Stimulated activated effector memory CD8-positive, alpha-beta T cell treated with anti-CD3 and anti-CD28 coated beads, Interleukin-12 subunit alpha, Interleukin-12 subunit beta, amount 100 ng/mL, for 72 hours (primary cell): ENCODE data around the gene HOXB3.
"Not testable (repeated sequence)": the region's sequence is repeated elsewhere in the genome, so short reads cannot be mapped to it uniquely, and the experiment has no call there.

Source experiments
- ATAC-seq: fragments of 150-1000 bp; cut with Tn5 transposase; 2 replicates; pipeline ENCODE4 v1.10.0; 2021
- DNase-seq, 2 donors: peaks; one replicate each; pipeline ENCODE4 v3.0.0; 2021 to 2022; ENCODE audit warnings: low spot score in 2 of 2
- H3K27ac Mint-ChIP-seq: one replicate; pipeline ENCODE4 v1.8.0; 2022; ENCODE audit warnings: mild to moderate bottlenecking, mixed read lengths
- H3K36me3 Mint-ChIP-seq: one replicate; pipeline ENCODE4 v1.8.0; 2022; ENCODE audit warnings: mild to moderate bottlenecking, mixed read lengths
- H3K4me1 Mint-ChIP-seq: one replicate; pipeline ENCODE4 v1.8.0; 2022; ENCODE audit warnings: mixed read lengths
- H3K4me3 Mint-ChIP-seq: one replicate; pipeline ENCODE4 v1.8.0; 2022; ENCODE audit warnings: mild to moderate bottlenecking, mixed read lengths
- H3K9me3 Mint-ChIP-seq: one replicate; pipeline ENCODE4 v1.8.0; 2022; ENCODE audit warnings: mixed read lengths

Gene HOXB3

DNA sequence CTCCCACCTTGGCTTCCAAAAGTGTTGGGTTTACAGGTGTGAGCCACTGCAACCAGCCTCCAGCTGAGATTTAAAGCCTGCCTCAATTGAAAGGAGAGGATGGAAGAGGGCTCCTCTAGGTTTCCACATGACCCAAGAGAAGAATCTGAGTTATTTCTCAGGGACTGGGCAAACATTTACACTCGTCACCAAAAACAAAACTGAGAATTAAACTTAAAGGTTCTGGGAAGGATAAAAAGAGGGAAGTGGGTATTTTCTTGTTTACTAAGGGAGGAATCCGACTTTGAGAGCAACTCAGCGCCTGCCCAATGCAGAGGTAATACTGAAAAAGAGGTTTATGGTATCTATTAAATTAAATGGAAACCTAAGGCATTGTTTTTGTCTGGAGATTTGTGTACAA lies 72.6 kb downstream of the HOXB3 start:
- Mint-ChIP-seq H3K27ac (no peak overlapping the region), H3K9me3 (no peaks in the 10 kb centered on the region), H3K4me3 (no peak overlapping the region), H3K4me1 (peaks cover 20% of the 10 kb centered on the region), H3K36me3 (no peaks in the 10 kb centered on the region)
- no peak for DNase-seq
- ATAC-seq: no peak

DNA sequence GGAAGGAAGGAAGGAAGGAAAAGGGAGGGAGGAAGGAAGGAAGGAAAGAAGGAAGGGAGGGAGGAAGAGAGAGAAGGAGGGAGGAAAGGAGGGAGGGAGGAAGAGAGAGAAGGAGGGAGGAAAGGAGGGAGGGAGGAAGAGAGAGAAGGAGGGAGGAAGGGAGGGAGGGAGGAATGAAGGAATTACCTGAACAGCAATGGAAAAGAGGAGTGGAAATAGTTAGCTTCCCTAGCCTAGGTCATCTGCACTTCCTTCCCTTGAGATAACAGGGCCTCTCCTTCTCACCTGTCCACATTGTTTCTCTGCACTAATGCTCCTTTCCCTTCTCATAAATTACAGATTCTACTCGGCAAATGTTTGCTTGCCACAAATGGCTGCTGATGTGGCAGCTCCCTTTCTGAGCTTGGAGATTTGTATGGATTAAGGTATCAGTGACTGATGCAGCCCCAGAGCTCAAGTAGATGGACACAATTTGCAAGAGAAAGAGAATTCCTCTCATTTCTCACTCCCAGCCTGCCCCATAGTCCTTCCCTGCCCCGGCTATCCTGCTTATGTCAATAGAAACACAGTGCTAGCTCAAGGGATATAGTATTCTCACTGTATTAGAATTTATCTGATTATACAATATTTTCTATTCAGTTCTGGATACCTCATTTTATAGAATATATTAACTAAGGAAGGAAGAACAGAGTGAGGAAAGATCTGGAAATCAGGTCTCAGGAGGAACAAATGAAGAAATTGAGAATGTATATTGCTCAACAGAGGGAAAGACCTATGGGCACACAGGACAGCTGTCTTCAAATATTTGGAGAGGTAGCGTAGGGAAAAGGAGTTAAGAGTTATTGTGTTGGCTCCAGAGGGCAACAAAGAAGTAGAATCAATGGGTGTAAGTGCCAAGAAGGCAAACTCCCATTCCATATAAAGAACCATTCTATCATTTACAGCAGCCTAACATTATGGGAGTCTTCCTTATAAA lies 73.8 kb downstream of the HOXB3 start:
- DNase-seq: no peak
- Mint-ChIP-seq H3K27ac (peak overlapping the region; percentile 15), H3K9me3 (no peaks in the 10 kb centered on the region), H3K4me1 (peaks cover 26% of the 10 kb centered on the region), H3K4me3 (no peak overlapping the region), H3K36me3 (no peaks in the 10 kb centered on the region)
- no peak for ATAC-seq

DNA sequence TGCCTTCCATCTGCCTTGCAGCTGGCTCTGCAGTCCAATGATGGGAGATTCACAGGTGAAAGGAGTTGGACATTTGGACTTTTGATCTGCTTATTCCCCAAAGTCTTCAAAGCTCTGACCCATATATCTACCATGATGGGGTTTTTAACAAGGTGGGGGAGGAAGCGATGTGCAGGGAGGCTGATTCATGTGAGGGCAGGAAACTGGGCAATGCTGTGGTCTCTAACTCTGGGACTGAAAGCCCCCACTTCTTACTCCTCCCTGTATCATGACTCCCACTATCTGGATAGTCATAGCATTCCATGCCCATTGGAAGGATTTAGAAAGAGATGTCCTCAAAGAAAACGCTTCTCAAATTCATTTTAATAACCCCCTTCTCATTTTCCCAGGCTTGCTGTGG lies 75.6 kb downstream of the HOXB3 start:
- peak; percentile 63 for ATAC-seq
- peaks cover 34% of the 10 kb centered on the region for H3K4me1 Mint-ChIP-seq

DNA sequence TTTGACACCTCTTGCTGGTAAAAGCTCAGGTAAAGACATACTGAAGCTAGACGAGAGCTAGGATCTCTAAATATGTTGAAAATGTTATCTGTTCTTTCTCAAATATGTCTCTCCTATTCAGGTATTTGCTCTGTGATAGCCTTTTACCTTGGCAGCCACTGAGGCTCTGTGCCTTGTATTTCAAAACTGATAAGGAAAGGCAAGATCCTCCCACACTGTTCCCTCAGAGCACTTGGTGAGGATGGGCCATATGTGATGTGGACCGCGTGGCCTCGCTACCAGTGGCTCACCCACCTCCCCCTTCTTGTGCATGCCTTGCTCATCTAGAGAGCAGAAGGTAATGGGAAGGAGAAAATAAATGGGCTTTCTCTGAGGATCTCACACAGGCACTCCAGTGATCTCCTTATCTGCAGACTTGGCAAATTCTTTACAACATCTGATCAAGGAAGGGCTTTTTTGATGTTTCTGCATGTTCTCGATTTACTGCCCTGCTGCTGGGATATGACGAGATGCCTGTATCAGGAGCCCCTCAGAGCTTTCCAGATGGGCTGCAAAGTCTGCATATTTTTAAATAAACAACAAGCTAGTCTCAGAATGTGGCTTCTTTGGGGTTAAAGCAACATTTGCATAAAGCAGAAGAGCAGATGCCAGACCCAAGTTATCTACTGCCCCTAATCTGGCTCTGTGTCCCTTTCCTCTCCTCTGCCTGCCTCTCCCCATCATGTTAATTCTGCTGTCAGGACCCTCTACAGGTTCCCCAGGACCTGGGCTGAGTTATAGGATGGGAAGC lies 76.2 kb downstream of the HOXB3 start:
- Mint-ChIP-seq H3K4me3 (no peak overlapping the region), H3K27ac (no peak overlapping the region), H3K9me3 (no peaks in the 10 kb centered on the region), H3K4me1 (peaks cover 34% of the 10 kb centered on the region), H3K36me3 (no peaks in the 10 kb centered on the region)
- ATAC-seq (no peak), DNase-seq (no peak)

More for the DNA sequence above, 75.6 kb downstream of the HOXB3 start:
- Mint-ChIP-seq H3K27ac (no peak overlapping the region), H3K36me3 (no peaks in the 10 kb centered on the region), H3K9me3 (no peaks in the 10 kb centered on the region), H3K4me3 (no peak overlapping the region)
- no peak for DNase-seq

DNA sequence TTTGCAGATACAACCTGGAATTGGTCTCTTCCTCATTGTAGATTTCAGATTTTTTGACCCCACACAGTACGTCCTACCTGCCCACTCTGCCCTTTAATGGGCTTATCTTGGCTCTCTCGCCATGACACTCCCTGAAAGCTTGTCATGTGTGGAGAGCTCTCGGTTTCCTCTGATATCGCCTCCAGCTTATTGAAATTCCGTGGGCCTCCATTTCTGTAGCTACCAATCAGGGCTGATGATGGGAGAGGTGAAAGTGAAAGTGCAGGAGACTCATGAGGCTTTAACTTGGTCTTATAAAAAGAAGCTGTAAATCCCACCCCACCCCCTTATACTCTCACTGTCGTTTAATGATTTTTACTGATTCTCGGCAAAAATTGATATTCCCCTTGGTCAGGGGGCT lies 76.9 kb downstream of the HOXB3 start:
- H3K4me3 Mint-ChIP-seq: no peak overlapping the region
- ATAC-seq (no peak), DNase-seq (no peak)
- peaks cover 34% of the 10 kb centered on the region for H3K4me1 Mint-ChIP-seq
- no peaks in the 10 kb centered on the region for H3K36me3 Mint-ChIP-seq
- H3K9me3 Mint-ChIP-seq: no peaks in the 10 kb centered on the region
- H3K27ac Mint-ChIP-seq: no peak overlapping the region

DNA sequence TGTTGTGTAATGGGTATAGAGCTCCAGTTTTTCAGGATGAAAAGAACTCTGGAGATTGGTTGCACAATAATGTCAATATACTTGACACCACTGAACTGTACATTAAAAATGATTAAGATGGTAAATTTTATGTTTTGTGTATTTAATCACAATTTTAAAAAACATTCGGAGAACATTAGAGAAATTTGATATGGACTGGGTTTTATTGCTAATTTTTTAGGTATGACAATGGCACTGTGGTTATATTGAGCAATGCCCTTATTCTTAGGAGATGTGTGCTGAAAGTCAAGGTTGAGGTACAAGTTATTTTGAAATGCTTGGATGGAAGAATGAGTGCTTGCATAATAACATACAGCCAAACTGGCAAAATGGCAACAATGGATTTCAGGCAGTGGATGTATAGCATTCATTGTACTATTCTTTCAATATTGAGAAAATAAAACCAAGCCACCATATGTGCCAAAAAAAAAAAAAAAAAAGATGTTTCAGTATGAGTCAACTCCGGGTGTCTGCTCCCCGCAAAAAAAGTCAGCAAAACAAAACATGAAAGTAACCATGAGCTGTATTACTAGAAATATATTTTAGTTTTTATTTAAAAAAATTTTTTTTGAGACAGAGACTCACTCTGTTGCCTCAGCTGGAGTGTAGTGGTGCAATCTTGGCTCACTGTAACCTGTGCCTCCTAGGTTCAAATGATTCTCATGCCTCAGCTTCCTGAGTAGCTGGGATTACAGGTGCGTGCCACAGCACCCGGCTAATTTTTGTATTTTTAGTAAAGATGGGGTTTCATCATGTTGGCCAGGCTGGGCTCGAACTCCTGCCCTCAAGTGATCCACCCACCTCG lies 79.1 kb downstream of the HOXB3 start:
- Mint-ChIP-seq H3K9me3 (no peaks in the 10 kb centered on the region), H3K4me3 (peak overlapping the region; percentile 12), H3K4me1 (peaks cover 40% of the 10 kb centered on the region), H3K27ac (peak overlapping the region; percentile 35), H3K36me3 (no peaks in the 10 kb centered on the region)
- ATAC-seq: peak; percentile 81
- DNase-seq: peak in 1 of 2 donors; percentile 68

DNA sequence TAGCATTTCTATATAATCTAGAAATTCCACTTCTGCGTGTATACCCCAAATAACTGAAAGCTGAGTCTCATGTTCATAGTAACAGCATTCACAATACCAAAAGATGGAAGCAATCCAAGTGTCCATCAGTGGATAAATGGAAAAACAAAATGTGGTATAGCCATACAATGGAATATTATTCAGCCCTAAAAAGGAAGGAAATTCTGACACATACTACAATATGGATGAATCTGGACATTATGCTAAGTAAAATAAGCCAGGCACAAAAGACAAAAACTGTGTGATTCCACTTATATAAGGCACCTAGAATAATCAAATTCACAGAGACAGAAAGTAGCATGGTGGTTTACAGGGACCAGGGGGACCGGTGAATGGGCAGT lies 79.7 kb downstream of the HOXB3 start:
- H3K4me1 Mint-ChIP-seq: peaks cover 46% of the 10 kb centered on the region
- peak overlapping the region; percentile 35 for H3K27ac Mint-ChIP-seq
- H3K9me3 Mint-ChIP-seq: no peaks in the 10 kb centered on the region
- DNase-seq: no peak
- ATAC-seq: no peak
- H3K4me3 Mint-ChIP-seq: peak overlapping the region; percentile 12
- no peaks in the 10 kb centered on the region for H3K36me3 Mint-ChIP-seq

DNA sequence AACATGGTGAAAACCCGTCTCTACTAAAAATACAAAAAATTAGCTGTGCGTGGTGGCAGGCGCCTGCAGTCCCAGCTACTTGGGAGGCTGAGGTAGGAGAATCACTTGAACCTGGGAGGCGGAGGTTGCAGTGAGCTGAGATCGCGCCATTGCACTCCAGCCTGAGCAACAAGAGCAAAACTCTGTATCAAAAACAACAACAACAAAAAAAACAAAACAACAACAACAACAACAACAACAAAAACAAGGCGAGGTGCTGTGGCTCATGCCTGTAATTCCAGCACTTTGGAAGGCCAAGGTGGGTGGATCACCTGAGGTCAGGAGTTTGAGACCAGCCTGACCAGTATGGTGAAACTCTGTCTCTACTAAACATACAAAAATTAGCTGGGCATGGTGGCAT lies 80.3 kb downstream of the HOXB3 start:
- H3K9me3 Mint-ChIP-seq, DNase-seq, H3K36me3 Mint-ChIP-seq, H3K4me3 Mint-ChIP-seq, ATAC-seq, H3K27ac Mint-ChIP-seq: not testable (repeated sequence)
- H3K4me1 Mint-ChIP-seq: peaks cover 47% of the 10 kb centered on the region

DNA sequence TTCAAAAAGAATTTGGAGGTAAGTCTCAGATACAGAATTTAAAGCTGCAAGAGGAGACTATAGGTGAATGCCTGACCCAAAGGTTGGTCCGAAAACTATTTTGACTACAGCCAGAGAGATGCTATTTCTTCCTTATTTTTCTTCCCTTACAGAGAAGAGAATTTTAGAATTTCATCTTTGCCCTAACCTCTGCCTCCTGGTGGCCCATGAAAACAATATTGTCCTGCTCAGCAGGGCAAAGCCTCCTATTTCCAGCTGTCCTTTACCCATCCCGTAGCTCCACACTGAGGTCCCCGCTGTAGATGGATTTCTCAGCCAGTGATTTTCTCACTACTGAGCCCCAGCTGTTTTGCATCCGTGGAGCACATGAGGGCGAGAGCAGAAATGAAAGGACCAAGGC lies 83.8 kb downstream of the HOXB3 start:
- no peaks in the 10 kb centered on the region for H3K36me3 Mint-ChIP-seq
- no peak for DNase-seq
- ATAC-seq: no peak
- H3K27ac Mint-ChIP-seq: no peak overlapping the region
- peaks cover 26% of the 10 kb centered on the region for H3K4me1 Mint-ChIP-seq
- H3K4me3 Mint-ChIP-seq: no peak overlapping the region
- no peaks in the 10 kb centered on the region for H3K9me3 Mint-ChIP-seq

DNA sequence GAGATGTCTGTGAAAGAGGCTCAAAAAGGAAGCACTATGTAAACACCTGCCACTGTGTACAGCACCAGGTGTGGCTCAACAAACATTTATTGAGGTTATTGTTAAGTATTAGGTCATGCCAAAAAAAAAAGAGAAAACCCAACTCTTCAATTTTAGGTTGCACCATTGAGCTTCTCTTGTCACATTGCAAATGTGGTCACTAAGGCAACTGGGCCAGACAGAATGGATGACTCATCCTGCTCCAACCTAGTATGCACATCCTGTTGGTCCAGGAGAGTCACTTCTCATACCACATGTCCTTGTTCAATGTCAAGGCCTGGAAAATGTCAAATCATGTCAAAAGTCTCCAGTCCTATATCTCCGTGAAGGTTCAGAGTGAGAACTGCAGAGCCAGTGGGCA lies 84.3 kb downstream of the HOXB3 start:
- Mint-ChIP-seq H3K36me3 (no peaks in the 10 kb centered on the region), H3K4me3 (no peak overlapping the region), H3K9me3 (no peaks in the 10 kb centered on the region), H3K4me1 (peaks cover 23% of the 10 kb centered on the region), H3K27ac (no peak overlapping the region)
- DNase-seq (peak in 1 of 2 donors; percentile 66), ATAC-seq (peak; percentile 100)

DNA sequence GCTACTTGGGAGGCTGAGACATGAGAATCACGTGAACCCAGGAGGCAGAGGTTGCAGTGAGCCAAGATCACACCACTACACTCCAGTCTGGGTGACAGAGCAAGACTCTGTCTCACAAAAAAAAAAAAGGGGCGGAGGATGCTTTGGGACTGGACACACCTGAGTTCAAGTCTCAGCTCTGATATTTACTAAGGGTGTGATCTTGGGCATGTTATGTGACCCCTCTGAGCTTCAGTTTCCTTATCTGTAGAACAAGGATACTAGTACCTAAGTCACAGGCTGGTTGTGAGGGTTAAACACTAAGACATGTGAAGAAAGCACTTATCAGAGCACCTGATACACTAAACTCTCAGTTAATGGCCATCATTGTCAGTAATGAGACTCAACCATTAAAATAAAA lies 85.1 kb downstream of the HOXB3 start:
- Mint-ChIP-seq H3K36me3 (no peaks in the 10 kb centered on the region), H3K27ac (peak overlapping the region; percentile 30), H3K9me3 (no peaks in the 10 kb centered on the region), H3K4me1 (peaks cover 18% of the 10 kb centered on the region), H3K4me3 (no peak overlapping the region)
- DNase-seq (no peak), ATAC-seq (no peak)

DNA sequence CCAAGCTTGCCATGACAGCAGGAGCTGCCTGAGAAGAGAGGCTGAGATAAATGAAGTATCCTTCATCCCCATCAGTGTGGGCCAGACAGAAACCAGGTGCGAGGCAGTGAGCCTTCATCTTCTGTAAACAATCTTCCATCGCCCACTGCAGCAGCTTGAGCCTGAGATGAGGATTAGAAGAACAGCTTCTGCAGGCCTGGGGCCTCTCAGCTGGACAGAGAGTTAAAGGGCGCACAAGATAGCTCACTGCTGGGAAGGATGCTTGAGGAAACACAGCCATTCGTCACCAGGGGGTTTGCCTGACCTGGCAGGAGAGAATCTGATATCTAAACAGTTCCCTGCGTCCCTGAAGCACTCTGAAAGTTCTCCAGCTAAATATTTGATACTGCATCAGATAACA lies 86.3 kb downstream of the HOXB3 start:
- H3K27ac Mint-ChIP-seq: peak overlapping the region; percentile 12
- H3K4me3 Mint-ChIP-seq: no peak overlapping the region
- no peaks in the 10 kb centered on the region for H3K9me3 Mint-ChIP-seq
- H3K4me1 Mint-ChIP-seq: peaks cover 18% of the 10 kb centered on the region
- ATAC-seq (no peak), DNase-seq (no peak)
- no peaks in the 10 kb centered on the region for H3K36me3 Mint-ChIP-seq

DNA sequence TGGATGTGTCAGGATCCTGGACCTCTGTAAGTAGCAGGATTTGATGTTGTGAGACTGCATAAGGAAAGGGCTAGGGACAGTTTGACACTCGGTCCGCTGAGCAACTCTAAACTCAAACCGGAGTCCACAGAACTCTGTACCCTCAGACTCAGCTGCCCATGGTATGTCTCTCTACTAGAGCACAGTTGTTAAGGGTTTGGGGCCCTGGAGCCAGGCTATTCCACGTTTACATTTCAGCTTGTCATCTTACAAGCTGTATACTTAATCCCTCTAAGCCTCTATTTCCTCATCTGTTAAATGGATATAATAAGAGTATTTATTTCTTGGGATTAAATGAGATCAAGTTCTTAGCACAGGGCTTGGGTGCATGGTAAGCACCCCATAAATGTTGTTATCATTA lies 87.1 kb downstream of the HOXB3 start:
- peaks cover 18% of the 10 kb centered on the region for H3K4me1 Mint-ChIP-seq
- no peak for ATAC-seq
- no peak overlapping the region for H3K27ac Mint-ChIP-seq
- DNase-seq: no peak
- H3K9me3 Mint-ChIP-seq: no peaks in the 10 kb centered on the region
- no peaks in the 10 kb centered on the region for H3K36me3 Mint-ChIP-seq
- H3K4me3 Mint-ChIP-seq: no peak overlapping the region

DNA sequence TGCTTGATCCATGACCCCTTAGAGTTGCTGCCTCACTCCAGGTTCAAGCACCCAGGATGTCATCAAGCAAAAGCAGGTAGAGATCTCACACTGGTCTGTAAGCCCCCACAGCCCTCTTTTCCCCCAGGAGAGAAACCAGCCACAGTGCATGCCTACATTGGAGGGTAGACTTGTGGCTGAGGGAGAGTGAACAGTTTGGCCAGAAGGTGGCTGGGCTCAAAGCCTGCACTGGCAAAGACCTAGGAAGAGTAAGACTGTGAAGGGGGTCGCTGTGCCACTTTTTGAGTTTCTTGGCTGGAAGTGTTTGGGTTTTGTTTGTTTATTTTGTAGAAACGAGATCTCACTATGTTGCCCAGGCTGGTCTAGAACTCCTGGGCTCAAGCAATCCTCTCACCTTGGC lies 87.7 kb downstream of the HOXB3 start:
- H3K4me1 Mint-ChIP-seq: peaks cover 18% of the 10 kb centered on the region
- H3K36me3 Mint-ChIP-seq: no peaks in the 10 kb centered on the region
- H3K9me3 Mint-ChIP-seq: no peaks in the 10 kb centered on the region
- ATAC-seq: no peak
- H3K27ac Mint-ChIP-seq: no peak overlapping the region
- no peak for DNase-seq
- H3K4me3 Mint-ChIP-seq: no peak overlapping the region
